CD4-positive, alpha-beta T cell treated with Interleukin-17A for 1 hour (primary cell): ENCODE measurements around the gene SLC35F3.
"Not testable (repeated sequence)": the region's sequence is repeated elsewhere in the genome, so short reads cannot be mapped to it uniquely, and the experiment has no call there.

Source experiments
- DNase-seq: peaks from one replicate; pipeline ENCODE4 v3.0.0-alpha.2; 2020

Gene SLC35F3

GRCh38 chr1:233904633-233905415 lies at the start of gene SLC35F3:
SLC35F3 (plus strand) TSS chr1:233904676.
- DNase-seq: no peak

GRCh38 chr1:233859446-233859845 lies 45.0 kb upstream of the SLC35F3 start:
- DNase-seq: no peak

GRCh38 chr1:233863901-233864545 lies 40.5 kb upstream of the SLC35F3 start:
- DNase-seq: no peak

GRCh38 chr1:233864578-233864977 lies 39.9 kb upstream of the SLC35F3 start:
- DNase-seq: no peak

- DNase-seq: no peak
Observed at GRCh38 chr1:233865216-233865615, 39.3 kb upstream of the SLC35F3 start.

- DNase-seq: no peak
Observed at GRCh38 chr1:233865902-233866301, 38.6 kb upstream of the SLC35F3 start.

- no peak for DNase-seq
Observed at GRCh38 chr1:233867028-233867427, 37.4 kb upstream of the SLC35F3 start.

GRCh38 chr1:233868461-233868860 lies 36.0 kb upstream of the SLC35F3 start:
- DNase-seq: no peak

- DNase-seq: no peak
Observed at GRCh38 chr1:233869680-233870079, 34.8 kb upstream of the SLC35F3 start.

- no peak for DNase-seq
Observed at GRCh38 chr1:233873666-233874065, 30.8 kb upstream of the SLC35F3 start.

- no peak for DNase-seq
Observed at GRCh38 chr1:233879841-233880240, 24.6 kb upstream of the SLC35F3 start.

- no peak for DNase-seq
Observed at GRCh38 chr1:233883671-233884070, 20.8 kb upstream of the SLC35F3 start.

GRCh38 chr1:233884461-233885151 lies 19.9 kb upstream of the SLC35F3 start:
- DNase-seq: no peak

GRCh38 chr1:233885196-233885920 lies 19.1 kb upstream of the SLC35F3 start:
- DNase-seq: no peak

- not testable (repeated sequence) for DNase-seq
Observed at GRCh38 chr1:233891151-233891550, 13.3 kb upstream of the SLC35F3 start.

GRCh38 chr1:233897325-233898162 lies 6.9 kb upstream of the SLC35F3 start:
- no peak for DNase-seq

- DNase-seq: no peak
Observed at GRCh38 chr1:233901495-233901894, 3.0 kb upstream of the SLC35F3 start.

GRCh38 chr1:233905416-233906051 lies 1.1 kb downstream of the SLC35F3 start:
- no peak for DNase-seq

- no peak for DNase-seq
Observed at GRCh38 chr1:233907151-233907550, 2.7 kb downstream of the SLC35F3 start.

GRCh38 chr1:233908092-233908491 lies 3.6 kb downstream of the SLC35F3 start:
- DNase-seq: no peak

- no peak for DNase-seq
Observed at GRCh38 chr1:233909195-233909594, 4.7 kb downstream of the SLC35F3 start.

- DNase-seq: no peak
Observed at GRCh38 chr1:233912447-233912846, 8.0 kb downstream of the SLC35F3 start.
